ENCODE results near the gene VAPB. TPM values are rescaled to one million over a fixed set of nuclear protein-coding genes. Genes with fewer than 3 reads are reported as not detected.
A peak's percentile ranks its signal among the peaks of the same experiment; 100 is the strongest.

The VAPB gene
- total RNA-seq, 8 experiments from 2014 or later, result 11.2 to 30.0 (median 23.1) TPM

- Histone ChIP-seq H3K4me1 (replicated peaks in 1 of 2) (peaks cover 0 to 4% of the 10 kb centered on the region in 2 donors), H3K4me3 (no peak overlapping the region), H3K27ac (no peak overlapping the region)
- ATAC-seq (replicated peaks in 6 of 8), result no peak
- WGBS, 10 experiments, result 57 to 100% (median 68%) methylated on average over 1 to 5 of the region's 5 CpGs; no CpG with 5 or more reads in 2 of the 10 experiments
- in situ Hi-C loops (cut with MboI; ENCODE audit: low pct_unique_long_range_greater_than_20kb in 2 of 9, low sequenced_read_pairs in 9 of 9, unreplicated experiment in 9 of 9), result loop anchor here in 2 of 9 experiments (25.0 kb wide), 1 partner anchor 197 kb away; the partner anchor contains the start of gene ANKRD60 (in 2 of the 2)
Measured at GRCh38 chr20:58434326-58434725, 45.3 kb downstream of the VAPB start.

- peaks cover 0 to 12% of the 10 kb centered on the region in 2 donors for H3K4me1 ChIP-seq (replicated peaks in 1 of 2)
- in situ Hi-C loops (cut with MboI; ENCODE audit: low pct_unique_long_range_greater_than_20kb in 2 of 9, low sequenced_read_pairs in 9 of 9, unreplicated experiment in 9 of 9), result loop anchor here in 2 of 9 experiments (25.0 kb wide), 1 partner anchor 198 kb away; the partner anchor contains the start of gene ANKRD60 (in 2 of the 2)
- H3K4me3 ChIP-seq, result no peak overlapping the region
- no peak overlapping the region for H3K27ac ChIP-seq
- WGBS, 10 experiments, result 31 to 88% (median 87%) methylated on average over 2 to 6 of the region's 6 CpGs; no CpG with 5 or more reads in 3 of the 10 experiments
- ATAC-seq (replicated peaks in 6 of 8), result no peak
Measured at GRCh38 chr20:58435237-58435636, 46.2 kb downstream of the VAPB start.

- no peak for ATAC-seq (replicated peaks in 6 of 8)
- Histone ChIP-seq H3K4me1 (replicated peaks in 1 of 2) (peaks cover 0 to 12% of the 10 kb centered on the region in 2 donors), H3K27ac (no peak overlapping the region), H3K4me3 (no peak overlapping the region)
- 80 to 100% (median 93%) methylated on average over 2 to 5 of the region's 5 CpGs; no CpG with 5 or more reads in 1 of the 10 experiments for WGBS, 10 experiments
- in situ Hi-C loops (cut with MboI; ENCODE audit: low pct_unique_long_range_greater_than_20kb in 2 of 9, low sequenced_read_pairs in 9 of 9, unreplicated experiment in 9 of 9), result loop anchor here in 2 of 9 experiments (25.0 kb wide), 1 partner anchor 200 kb away; the partner anchor contains the start of gene ANKRD60 (in 2 of the 2)
Measured at GRCh38 chr20:58436868-58437645, 48.0 kb downstream of the VAPB start.

GRCh38 chr20:58438970-58439808, 50.2 kb downstream of the VAPB start:
- ATAC-seq (replicated peaks in 6 of 8), result no peak
- Histone ChIP-seq H3K4me1 (replicated peaks in 1 of 2) (peaks cover 0 to 12% of the 10 kb centered on the region in 2 donors), H3K4me3 (no peak overlapping the region), H3K27ac (no peak overlapping the region)
- in situ Hi-C loops (cut with MboI; ENCODE audit: low pct_unique_long_range_greater_than_20kb in 2 of 9, low sequenced_read_pairs in 9 of 9, unreplicated experiment in 9 of 9), result loop anchor here in 2 of 9 experiments (25.0 kb wide), 1 partner anchor 202 kb away; the partner anchor contains the start of gene ANKRD60 (in 2 of the 2)
- 57 to 100% (median 70%) methylated on average over 1 to 5 of the region's 5 CpGs for WGBS, 10 experiments

GRCh38 chr20:58440021-58440767, 51.2 kb downstream of the VAPB start:
- WGBS, 10 experiments, result 78 to 100% (median 90%) methylated on average over 1 to 5 of the region's 5 CpGs
- in situ Hi-C loops (cut with MboI; ENCODE audit: low pct_unique_long_range_greater_than_20kb in 2 of 9, low sequenced_read_pairs in 9 of 9, unreplicated experiment in 9 of 9), result loop anchor here in 2 of 9 experiments (25.0 kb wide), 1 partner anchor 203 kb away; the partner anchor contains the start of gene ANKRD60 (in 2 of the 2)

GRCh38 chr20:58441723-58442122, 52.7 kb downstream of the VAPB start:
- Histone ChIP-seq H3K4me1 (replicated peaks in 1 of 2) (peaks cover 6 to 23% of the 10 kb centered on the region in 2 donors), H3K27ac (no peak overlapping the region), H3K4me3 (no peak overlapping the region)
- in situ Hi-C loops (cut with MboI; ENCODE audit: low pct_unique_long_range_greater_than_20kb in 2 of 9, low sequenced_read_pairs in 9 of 9, unreplicated experiment in 9 of 9), result loop anchor here in 2 of 9 experiments (25.0 kb wide), 1 partner anchor 204 kb away; the partner anchor contains the start of gene ANKRD60 (in 2 of the 2)
- no peak for ATAC-seq (replicated peaks in 6 of 8)

More at GRCh38 chr20:58440021-58440767, 51.2 kb downstream of the VAPB start:
- Histone ChIP-seq H3K27ac (no peak overlapping the region), H3K4me1 (replicated peaks in 1 of 2) (peaks cover 6 to 22% of the 10 kb centered on the region in 2 donors), H3K4me3 (no peak overlapping the region)
- no peak for ATAC-seq (replicated peaks in 6 of 8)

GRCh38 chr20:58444746-58445255, 55.8 kb downstream of the VAPB start:
- ATAC-seq (replicated peaks in 6 of 8), result peak in 1 of 8 experiments; percentile 25
- Histone ChIP-seq H3K27ac (no peak overlapping the region), H3K4me3 (no peak overlapping the region), H3K4me1 (replicated peaks in 1 of 2) (peaks cover 23 to 44% of the 10 kb centered on the region in 2 donors)
- WGBS, 10 experiments, result 60 to 100% (median 98%) methylated on average over 1 to 3 of the region's 5 CpGs; no CpG with 5 or more reads in 4 of the 10 experiments
- in situ Hi-C loops (cut with MboI; ENCODE audit: low pct_unique_long_range_greater_than_20kb in 2 of 9, low sequenced_read_pairs in 9 of 9, unreplicated experiment in 9 of 9), result loop anchor here in 2 of 9 experiments (25.0 kb wide), 1 partner anchor 208 kb away; the partner anchor contains the start of gene ANKRD60 (in 2 of the 2)

- in situ Hi-C loops (cut with MboI; ENCODE audit: low pct_unique_long_range_greater_than_20kb in 2 of 9, low sequenced_read_pairs in 9 of 9, unreplicated experiment in 9 of 9), result loop anchor here in 2 of 9 experiments (25.0 kb wide), 1 partner anchor 209 kb away; the partner anchor contains the start of gene ANKRD60 (in 2 of the 2)
- 28 to 100% (median 95%) methylated on average over 1 to 5 of the region's 6 CpGs for WGBS, 10 experiments
- Histone ChIP-seq H3K27ac (peak overlapping the region in 1 of 2 donors; percentile 10), H3K4me3 (no peak overlapping the region), H3K4me1 (replicated peaks in 1 of 2) (peaks cover 38 to 56% of the 10 kb centered on the region in 2 donors)
- peak in 3 of 8 experiments; percentile 19 to 87 (median 66) for ATAC-seq (replicated peaks in 6 of 8)
Measured at GRCh38 chr20:58446264-58446959, 57.4 kb downstream of the VAPB start.

GRCh38 chr20:58446960-58447265, 57.9 kb downstream of the VAPB start:
- no peak for ATAC-seq (replicated peaks in 6 of 8)
- H3K4me3 ChIP-seq, result no peak overlapping the region
- peaks cover 38 to 56% of the 10 kb centered on the region in 2 donors for H3K4me1 ChIP-seq (replicated peaks in 1 of 2)
- WGBS, 10 experiments, result 56 to 100% (median 92%) methylated on average over 3 to 6 of the region's 7 CpGs; no CpG with 5 or more reads in 5 of the 10 experiments
- H3K27ac ChIP-seq, result peak overlapping the region in 1 of 2 donors; percentile 10
- in situ Hi-C loops (cut with MboI; ENCODE audit: low pct_unique_long_range_greater_than_20kb in 2 of 9, low sequenced_read_pairs in 9 of 9, unreplicated experiment in 9 of 9), result loop anchor here in 2 of 9 experiments (25.0 kb wide), 1 partner anchor 210 kb away; the partner anchor contains the start of gene ANKRD60 (in 2 of the 2)

- Histone ChIP-seq H3K4me3 (no peak overlapping the region), H3K27ac (peak overlapping the region in 1 of 2 donors; percentile 70), H3K4me1 (replicated peaks in 1 of 2) (peaks cover 38 to 56% of the 10 kb centered on the region in 2 donors)
- WGBS, 10 experiments, result 40 to 100% (median 76%) methylated on average over 1 to 9 of the region's 10 CpGs
- peak in 6 of 8 experiments; percentile 32 to 81 (median 56) for ATAC-seq (replicated peaks in 6 of 8)
- in situ Hi-C loops (cut with MboI; ENCODE audit: low pct_unique_long_range_greater_than_20kb in 2 of 9, low sequenced_read_pairs in 9 of 9, unreplicated experiment in 9 of 9), result loop anchor here in 2 of 9 experiments (25.0 kb wide), 1 partner anchor 210 kb away; the partner anchor contains the start of gene ANKRD60 (in 2 of the 2)
Measured at GRCh38 chr20:58447511-58448391, 58.7 kb downstream of the VAPB start.
